Measurements from ENCODE around the gene TSPAN13.
A peak's percentile ranks its signal among the peaks of the same experiment; 100 is the strongest.

Gene TSPAN13

GRCh38 chr7:16759840-16760239, 6.3 kb downstream of the TSPAN13 start:
- H3K4me2 ChIP-seq (ENCODE audit: low read length): peak overlapping the region; percentile 75
- H3K36me3 ChIP-seq (ENCODE audit: control insufficient read depth, low read length): no peaks in the 10 kb centered on the region
- H3K4me3 ChIP-seq (ENCODE audit: low read length): peak overlapping the region; percentile 72
- no peaks in the 10 kb centered on the region for H4K20me1 ChIP-seq (ENCODE audit: control insufficient read depth, insufficient read depth, low read depth, low read length)
- H3K79me2 ChIP-seq (ENCODE audit: control insufficient read depth, low read length): peaks cover 16% of the 10 kb centered on the region
- TF ChIP-seq EZH2phosphoT487 (IDR thresholded peaks at IDR 0.05; ENCODE audit: borderline replicate concordance, low read length) (no peak), CTCF (IDR thresholded peaks at IDR 0.05; ENCODE audit: low read depth, low read length, poor library complexity, severe bottlenecking) (no peak)
- H3K27ac ChIP-seq (ENCODE audit: low read depth, low read length): peak overlapping the region; percentile 83
- H3F3A ChIP-seq (ENCODE audit: control insufficient read depth, insufficient read depth): peaks cover 37% of the 10 kb centered on the region
- peaks cover 53% of the 10 kb centered on the region for H3K4me1 ChIP-seq (ENCODE audit: control insufficient read depth, low read length)
- H3K9me2 ChIP-seq (replicated peaks; ENCODE audit: control insufficient read depth, low read length): no peaks in the 10 kb centered on the region
- H3K9me3 ChIP-seq (ENCODE audit: control insufficient read depth, insufficient read depth, low read length): no peaks in the 10 kb centered on the region
- peaks cover 5% of the 10 kb centered on the region for H3K27me3 ChIP-seq (ENCODE audit: control insufficient read depth, low read length)

GRCh38 chr7:16762177-16762576, 8.6 kb downstream of the TSPAN13 start:
- H3K27me3 ChIP-seq (ENCODE audit: control insufficient read depth, low read length): no peaks in the 10 kb centered on the region
- no peak overlapping the region for H3K4me2 ChIP-seq (ENCODE audit: low read length)
- peaks cover 31% of the 10 kb centered on the region for H3K4me1 ChIP-seq (ENCODE audit: control insufficient read depth, low read length)
- TF ChIP-seq EZH2phosphoT487 (IDR thresholded peaks at IDR 0.05; ENCODE audit: borderline replicate concordance, low read length) (no peak), CTCF (IDR thresholded peaks at IDR 0.05; ENCODE audit: low read depth, low read length, poor library complexity, severe bottlenecking) (no peak)
- H3K4me3 ChIP-seq (ENCODE audit: low read length): no peak overlapping the region
- no peaks in the 10 kb centered on the region for H3K9me3 ChIP-seq (ENCODE audit: control insufficient read depth, insufficient read depth, low read length)
- H3K9me2 ChIP-seq (replicated peaks; ENCODE audit: control insufficient read depth, low read length): no peaks in the 10 kb centered on the region
- peaks cover 17% of the 10 kb centered on the region for H3F3A ChIP-seq (ENCODE audit: control insufficient read depth, insufficient read depth)
- no peaks in the 10 kb centered on the region for H4K20me1 ChIP-seq (ENCODE audit: control insufficient read depth, insufficient read depth, low read depth, low read length)
- H3K36me3 ChIP-seq (ENCODE audit: control insufficient read depth, low read length): no peaks in the 10 kb centered on the region
- H3K27ac ChIP-seq (ENCODE audit: low read depth, low read length): no peak overlapping the region
- peaks cover 12% of the 10 kb centered on the region for H3K79me2 ChIP-seq (ENCODE audit: control insufficient read depth, low read length)

- Histone ChIP-seq H3K9me3 (ENCODE audit: control insufficient read depth, insufficient read depth, low read length) (no peaks in the 10 kb centered on the region), H3K4me3 (ENCODE audit: low read length) (no peak overlapping the region), H3K9me2 (replicated peaks; ENCODE audit: control insufficient read depth, low read length) (no peaks in the 10 kb centered on the region), H3K27ac (ENCODE audit: low read depth, low read length) (no peak overlapping the region), H3K27me3 (ENCODE audit: control insufficient read depth, low read length) (no peaks in the 10 kb centered on the region), H3K79me2 (ENCODE audit: control insufficient read depth, low read length) (peaks cover 9% of the 10 kb centered on the region), H3K36me3 (ENCODE audit: control insufficient read depth, low read length) (no peaks in the 10 kb centered on the region), H3F3A (ENCODE audit: control insufficient read depth, insufficient read depth) (no peaks in the 10 kb centered on the region), H3K4me1 (ENCODE audit: control insufficient read depth, low read length) (peaks cover 4% of the 10 kb centered on the region), H4K20me1 (ENCODE audit: control insufficient read depth, insufficient read depth, low read depth, low read length) (no peaks in the 10 kb centered on the region), H3K4me2 (ENCODE audit: low read length) (no peak overlapping the region)
- TF ChIP-seq CTCF (IDR thresholded peaks at IDR 0.05; ENCODE audit: low read depth, low read length, poor library complexity, severe bottlenecking): no peak
- no peak for TF ChIP-seq EZH2phosphoT487 (IDR thresholded peaks at IDR 0.05; ENCODE audit: borderline replicate concordance, low read length)
These were observed 11.4 kb downstream of the TSPAN13 start for GRCh38 chr7:16764942-16765341.

Data from DOHH2 (cell line).